Measurements from ENCODE around the gene SLC44A1.

The SLC44A1 gene

GRCh38 chr9:105320568-105320967, 76.1 kb downstream of the SLC44A1 start:
- Histone ChIP-seq H3K4me1 (ENCODE audit: insufficient read depth, insufficient read length) (no peaks in the 10 kb centered on the region), H3K9me3 (ENCODE audit: insufficient read depth, low read length) (no peaks in the 10 kb centered on the region), H3K4me3 (ENCODE audit: insufficient read length, low read depth) (no peak overlapping the region), H3K9ac (ENCODE audit: insufficient read length, low read depth) (no peak overlapping the region), H3K27me3 (ENCODE audit: insufficient read depth, insufficient read length) (no peaks in the 10 kb centered on the region), H3K36me3 (ENCODE audit: insufficient read depth, insufficient read length, low read length) (peaks cover 4% of the 10 kb centered on the region)
- TF ChIP-seq ZNF274 (IDR thresholded peaks at IDR 0.05; ENCODE audit: low read depth, low read length) (no peak), YY1 (IDR thresholded peaks at IDR 0.05; ENCODE audit: insufficient read depth, insufficient read length) (no peak), SUZ12 (IDR thresholded peaks at IDR 0.05; ENCODE audit: extremely low read depth, insufficient read depth, insufficient read length) (no peak)
- DNase-seq (ENCODE audit: low read depth, low spot score) = no peak

GRCh38 chr9:105328296-105328695, 83.8 kb downstream of the SLC44A1 start:
- Histone ChIP-seq H3K36me3 (ENCODE audit: insufficient read depth, insufficient read length, low read length) (no peaks in the 10 kb centered on the region), H3K4me3 (ENCODE audit: insufficient read length, low read depth) (no peak overlapping the region), H3K4me1 (ENCODE audit: insufficient read depth, insufficient read length) (no peaks in the 10 kb centered on the region), H3K9ac (ENCODE audit: insufficient read length, low read depth) (no peak overlapping the region), H3K27me3 (ENCODE audit: insufficient read depth, insufficient read length) (no peaks in the 10 kb centered on the region), H3K9me3 (ENCODE audit: insufficient read depth, low read length) (no peaks in the 10 kb centered on the region)
- TF ChIP-seq SUZ12 (IDR thresholded peaks at IDR 0.05; ENCODE audit: extremely low read depth, insufficient read depth, insufficient read length) (no peak), YY1 (IDR thresholded peaks at IDR 0.05; ENCODE audit: insufficient read depth, insufficient read length) (no peak), ZNF274 (IDR thresholded peaks at IDR 0.05; ENCODE audit: low read depth, low read length) (no peak)
- DNase-seq (ENCODE audit: low read depth, low spot score) = no peak

- TF ChIP-seq ZNF274 (IDR thresholded peaks at IDR 0.05; ENCODE audit: low read depth, low read length) (no peak), YY1 (IDR thresholded peaks at IDR 0.05; ENCODE audit: insufficient read depth, insufficient read length) (no peak), SUZ12 (IDR thresholded peaks at IDR 0.05; ENCODE audit: extremely low read depth, insufficient read depth, insufficient read length) (no peak)
- H3K9me3 ChIP-seq (ENCODE audit: insufficient read depth, low read length) = no peaks in the 10 kb centered on the region
- H3K9ac ChIP-seq (ENCODE audit: insufficient read length, low read depth) = no peak overlapping the region
- H3K27me3 ChIP-seq (ENCODE audit: insufficient read depth, insufficient read length) = no peaks in the 10 kb centered on the region
- no peak for DNase-seq (ENCODE audit: low read depth, low spot score)
- H3K4me1 ChIP-seq (ENCODE audit: insufficient read depth, insufficient read length) = no peaks in the 10 kb centered on the region
- no peak overlapping the region for H3K4me3 ChIP-seq (ENCODE audit: insufficient read length, low read depth)
- H3K36me3 ChIP-seq (ENCODE audit: insufficient read depth, insufficient read length, low read length) = no peaks in the 10 kb centered on the region
Measured at GRCh38 chr9:105328872-105329718, 84.6 kb downstream of the SLC44A1 start.

GRCh38 chr9:105329719-105330062, 85.2 kb downstream of the SLC44A1 start:
- Histone ChIP-seq H3K9me3 (ENCODE audit: insufficient read depth, low read length) (no peaks in the 10 kb centered on the region), H3K9ac (ENCODE audit: insufficient read length, low read depth) (no peak overlapping the region), H3K4me1 (ENCODE audit: insufficient read depth, insufficient read length) (no peaks in the 10 kb centered on the region), H3K4me3 (ENCODE audit: insufficient read length, low read depth) (no peak overlapping the region), H3K36me3 (ENCODE audit: insufficient read depth, insufficient read length, low read length) (no peaks in the 10 kb centered on the region), H3K27me3 (ENCODE audit: insufficient read depth, insufficient read length) (no peaks in the 10 kb centered on the region)
- no peak for DNase-seq (ENCODE audit: low read depth, low spot score)
- TF ChIP-seq YY1 (IDR thresholded peaks at IDR 0.05; ENCODE audit: insufficient read depth, insufficient read length) = no peak
- no peak for TF ChIP-seq ZNF274 (IDR thresholded peaks at IDR 0.05; ENCODE audit: low read depth, low read length)
- TF ChIP-seq SUZ12 (IDR thresholded peaks at IDR 0.05; ENCODE audit: extremely low read depth, insufficient read depth, insufficient read length) = no peak

- TF ChIP-seq YY1 (IDR thresholded peaks at IDR 0.05; ENCODE audit: insufficient read depth, insufficient read length) (no peak), ZNF274 (IDR thresholded peaks at IDR 0.05; ENCODE audit: low read depth, low read length) (no peak), SUZ12 (IDR thresholded peaks at IDR 0.05; ENCODE audit: extremely low read depth, insufficient read depth, insufficient read length) (no peak)
- Histone ChIP-seq H3K36me3 (ENCODE audit: insufficient read depth, insufficient read length, low read length) (peaks cover under 1% of the 10 kb centered on the region), H3K4me1 (ENCODE audit: insufficient read depth, insufficient read length) (no peaks in the 10 kb centered on the region), H3K9me3 (ENCODE audit: insufficient read depth, low read length) (no peaks in the 10 kb centered on the region), H3K27me3 (ENCODE audit: insufficient read depth, insufficient read length) (no peaks in the 10 kb centered on the region), H3K4me3 (ENCODE audit: insufficient read length, low read depth) (no peak overlapping the region), H3K9ac (ENCODE audit: insufficient read length, low read depth) (no peak overlapping the region)
- DNase-seq (ENCODE audit: low read depth, low spot score) = no peak
Measured at GRCh38 chr9:105330201-105330600, 85.8 kb downstream of the SLC44A1 start.

GRCh38 chr9:105330755-105331154, 86.3 kb downstream of the SLC44A1 start:
- Histone ChIP-seq H3K36me3 (ENCODE audit: insufficient read depth, insufficient read length, low read length) (peaks cover 6% of the 10 kb centered on the region), H3K4me3 (ENCODE audit: insufficient read length, low read depth) (no peak overlapping the region), H3K9ac (ENCODE audit: insufficient read length, low read depth) (no peak overlapping the region), H3K4me1 (ENCODE audit: insufficient read depth, insufficient read length) (no peaks in the 10 kb centered on the region), H3K9me3 (ENCODE audit: insufficient read depth, low read length) (no peaks in the 10 kb centered on the region), H3K27me3 (ENCODE audit: insufficient read depth, insufficient read length) (no peaks in the 10 kb centered on the region)
- no peak for DNase-seq (ENCODE audit: low read depth, low spot score)
- no peak for TF ChIP-seq SUZ12 (IDR thresholded peaks at IDR 0.05; ENCODE audit: extremely low read depth, insufficient read depth, insufficient read length)
- TF ChIP-seq ZNF274 (IDR thresholded peaks at IDR 0.05; ENCODE audit: low read depth, low read length) = no peak
- TF ChIP-seq YY1 (IDR thresholded peaks at IDR 0.05; ENCODE audit: insufficient read depth, insufficient read length) = no peak

GRCh38 chr9:105331160-105331559, 86.7 kb downstream of the SLC44A1 start:
- Histone ChIP-seq H3K4me1 (ENCODE audit: insufficient read depth, insufficient read length) (no peaks in the 10 kb centered on the region), H3K4me3 (ENCODE audit: insufficient read length, low read depth) (no peak overlapping the region), H3K36me3 (ENCODE audit: insufficient read depth, insufficient read length, low read length) (peaks cover 6% of the 10 kb centered on the region), H3K27me3 (ENCODE audit: insufficient read depth, insufficient read length) (no peaks in the 10 kb centered on the region), H3K9me3 (ENCODE audit: insufficient read depth, low read length) (no peaks in the 10 kb centered on the region), H3K9ac (ENCODE audit: insufficient read length, low read depth) (no peak overlapping the region)
- DNase-seq (ENCODE audit: low read depth, low spot score) = no peak
- no peak for TF ChIP-seq YY1 (IDR thresholded peaks at IDR 0.05; ENCODE audit: insufficient read depth, insufficient read length)
- no peak for TF ChIP-seq SUZ12 (IDR thresholded peaks at IDR 0.05; ENCODE audit: extremely low read depth, insufficient read depth, insufficient read length)
- no peak for TF ChIP-seq ZNF274 (IDR thresholded peaks at IDR 0.05; ENCODE audit: low read depth, low read length)
